Erythroblast (primary cell): Measurements from ENCODE around the gene NRG3.

Source experiments
- GATA1 ChIP-seq: IDR thresholded peaks from 2 replicates; pipeline ENCODE4 v1.6.1; 2011; ENCODE audit warnings: low read depth, mild to moderate bottlenecking, control low read depth, low read length, moderate library complexity
- POLR2A ChIP-seq: IDR thresholded peaks from 2 replicates; pipeline ENCODE4 v1.6.1; 2011; ENCODE audit warnings: mild to moderate bottlenecking, low read length

DNA sequence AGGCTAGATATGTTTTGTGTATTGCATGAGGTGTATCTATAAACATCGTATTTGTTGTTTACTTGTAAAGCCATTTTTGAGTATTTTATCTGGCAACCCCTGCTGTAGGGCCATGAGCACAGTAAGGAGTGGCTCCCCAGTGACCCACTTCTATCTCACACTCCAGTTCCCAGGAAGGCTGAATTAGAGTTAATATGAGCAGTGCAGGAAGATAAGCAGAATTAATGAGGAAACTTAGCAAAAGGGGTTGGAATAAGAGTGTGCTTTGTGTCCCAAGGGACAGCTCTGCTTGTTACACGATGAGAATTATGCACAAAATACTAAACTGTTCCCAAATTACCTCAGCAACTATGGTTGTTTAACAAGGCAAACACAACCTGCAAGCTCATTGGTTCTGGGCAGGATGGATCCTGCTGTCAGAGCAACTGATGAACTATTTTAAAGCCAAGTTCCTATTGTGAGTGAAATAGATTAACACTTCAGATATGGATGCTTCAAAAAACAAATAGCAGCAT, 1005.8 kb downstream of the NRG3 start:
- TF ChIP-seq POLR2A (no peak), GATA1 (no peak)
